Stomach (tissue), 9 donors: ENCODE results near the gene CHPF. TPM values are rescaled to one million over a fixed set of nuclear protein-coding genes. Genes with fewer than 3 reads are reported as not detected.

Experiments
- DNase-seq, 2 donors: peaks; one replicate each; pipeline versions ENCODE4 v3.0.0 to v3.0.0-alpha.2; 2013 to 2019
- H3K27ac ChIP-seq, 5 donors: fragments of 200-600 bp in 4 of 5; sonication (generic) in 4 of 5; one replicate each; pipeline ENCODE4 v1.5.1; 2013 to 2019; ENCODE audit warnings: mild to moderate bottlenecking in 1 of 5, moderate library complexity in 1 of 5
- H3K27me3 ChIP-seq, 3 donors: fragments of 200-600 bp; sonication (generic); one replicate each; pipeline ENCODE4 v1.5.1; 2017 to 2019; ENCODE audit warnings: mixed run types in 1 of 3
- H3K36me3 ChIP-seq, 4 donors: fragments of 200-600 bp; sonication (generic); 1 replicate in 3 of 4; 2 replicates in 1 of 4; pipeline ENCODE4 v1.5.1; 2016 to 2019
- H3K4me1 ChIP-seq, 4 donors: fragments of 200-600 bp; sonication (generic); one replicate each; pipeline ENCODE4 v1.5.1; 2016 to 2019
- H3K4me3 ChIP-seq, 4 donors: fragments of 200-600 bp; sonication (generic) in 3 of 4; one replicate each; pipeline ENCODE4 v1.5.1; 2016 to 2019; ENCODE audit warnings: mild to moderate bottlenecking in 1 of 4
- H3K9me3 ChIP-seq, 4 donors: fragments of 200-600 bp; sonication (generic); one replicate each; pipeline ENCODE4 v1.5.1; 2016 to 2019
- EP300 ChIP-seq: sonication (generic); formaldehyde crosslinking; IDR thresholded peaks from one replicate; pipeline ENCODE4 v1.6.1; 2017; ENCODE audit warnings: antibody characterized with exemption
- POLR2A ChIP-seq, 4 donors: fragments of 450-650 bp; IDR thresholded peaks; one replicate each; pipeline ENCODE4 v1.6.1; 2016; ENCODE audit warnings: antibody characterized with exemption in 4 of 4, control low read depth in 2 of 4, mild to moderate bottlenecking in 1 of 4, moderate library complexity in 1 of 4
- POLR2AphosphoS5 ChIP-seq, 3 donors: sonication (generic); formaldehyde crosslinking; IDR thresholded peaks; one replicate each; pipeline ENCODE4 v1.6.1; 2016; ENCODE audit warnings: antibody characterized with exemption in 3 of 3
- WGBS, 5 donors: extraction: QIAGEN DNeasy Blood & Tissue Kit in 3 of 5; methylation state at CpG; one replicate each; pipeline versions ENCODE4 v1.1.5 to v1.1.7; 2013 to 2018; 5-methylcytosine and 5-hydroxymethylcytosine counted together
- intact Hi-C: fragments of 100-400 bp; cut with DNase I; formaldehyde crosslinking; loops from one replicate; pipeline ENCODE4 v1.15.1; 2023; ENCODE audit warnings: low total_unique reads
- polyA plus RNA-seq, 3 donors: library from polyadenylated mRNA; stranded (reverse); fragments of 200-250 nt; gene quantifications; one replicate each; pipeline ENCODE4 v1.2.3, GENCODE V29; 2013
- total RNA-seq, 5 donors: library from RNA; depleted of rRNA; stranded (reverse); fragments of >200 nt; gene quantifications; one replicate each; pipeline versions ENCODE4 v1.1.0 to v1.2.3, GENCODE V29; 2014 to 2016
- TF ChIP-seq, protein P1 (sequence below), 7 experiments: fragments of 450-650 bp in 4 of 7; fragments of 200-600 bp in 3 of 7; sonication (generic) in 3 of 7; IDR thresholded peaks; one replicate each; pipeline ENCODE4 v1.5.1; 2016 to 2019; ENCODE audit warnings: antibody characterized with exemption in 7 of 7, control low read depth in 2 of 7, mild to moderate bottlenecking in 1 of 7
- donor health status: healthy with polysubstance abuse.
- donor health status: Bipolar disorder and iron deficiency.
- donor health status: healthy.

The CHPF gene
- total and polyA plus RNA-seq, 8 donors, result 10.8 to 119 (median 45.7) TPM

DNA sequence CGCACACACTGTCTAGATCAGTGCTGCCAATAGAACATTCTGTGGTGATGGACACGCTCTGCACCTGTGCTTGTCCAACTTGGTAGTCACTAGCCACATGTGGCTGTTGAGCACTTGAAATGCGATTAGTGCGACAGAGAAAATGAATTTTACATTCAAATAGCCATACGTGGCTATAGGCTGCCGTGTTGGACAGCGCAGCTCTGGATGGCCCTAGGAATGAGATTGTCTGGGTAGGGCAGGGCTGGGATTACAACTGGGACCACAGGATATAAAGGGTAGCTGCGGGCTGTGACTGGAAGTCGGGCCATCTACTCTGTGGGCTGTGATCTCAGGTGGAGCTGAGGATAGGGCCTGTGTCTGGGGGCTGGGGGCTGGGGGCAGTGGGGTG, 24.1 kb downstream of the CHPF start:
- H3K27me3 ChIP-seq, result peaks cover 0 to 94% (median 77%) of the 10 kb centered on the region in 3 donors
- H3K4me1 ChIP-seq, result peaks cover 14 to 26% (median 24%) of the 10 kb centered on the region in 4 donors
- intact Hi-C loops, result no loop called here
- 83 to 88% (median 86%) methylated on average over 9 of the region's 9 CpGs for WGBS, 5 donors
- H3K27ac ChIP-seq, result no peak overlapping the region
- TF ChIP-seq, protein P1, sequence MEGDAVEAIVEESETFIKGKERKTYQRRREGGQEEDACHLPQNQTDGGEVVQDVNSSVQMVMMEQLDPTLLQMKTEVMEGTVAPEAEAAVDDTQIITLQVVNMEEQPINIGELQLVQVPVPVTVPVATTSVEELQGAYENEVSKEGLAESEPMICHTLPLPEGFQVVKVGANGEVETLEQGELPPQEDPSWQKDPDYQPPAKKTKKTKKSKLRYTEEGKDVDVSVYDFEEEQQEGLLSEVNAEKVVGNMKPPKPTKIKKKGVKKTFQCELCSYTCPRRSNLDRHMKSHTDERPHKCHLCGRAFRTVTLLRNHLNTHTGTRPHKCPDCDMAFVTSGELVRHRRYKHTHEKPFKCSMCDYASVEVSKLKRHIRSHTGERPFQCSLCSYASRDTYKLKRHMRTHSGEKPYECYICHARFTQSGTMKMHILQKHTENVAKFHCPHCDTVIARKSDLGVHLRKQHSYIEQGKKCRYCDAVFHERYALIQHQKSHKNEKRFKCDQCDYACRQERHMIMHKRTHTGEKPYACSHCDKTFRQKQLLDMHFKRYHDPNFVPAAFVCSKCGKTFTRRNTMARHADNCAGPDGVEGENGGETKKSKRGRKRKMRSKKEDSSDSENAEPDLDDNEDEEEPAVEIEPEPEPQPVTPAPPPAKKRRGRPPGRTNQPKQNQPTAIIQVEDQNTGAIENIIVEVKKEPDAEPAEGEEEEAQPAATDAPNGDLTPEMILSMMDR (IDR thresholded peaks at IDR 0.05), result no peak
- TF ChIP-seq POLR2AphosphoS5 (IDR thresholded peaks at IDR 0.05), result no peak
- TF ChIP-seq EP300, result no peak
- TF ChIP-seq POLR2A (IDR thresholded peaks at IDR 0.05), result no peak
- no peaks in the 10 kb centered on the region for H3K9me3 ChIP-seq
- no peak for DNase-seq
- H3K4me3 ChIP-seq, result no peak overlapping the region
- no peaks in the 10 kb centered on the region for H3K36me3 ChIP-seq

- peaks cover 13 to 32% (median 30%) of the 10 kb centered on the region in 4 donors for H3K4me1 ChIP-seq
- DNase-seq, result no peak
- intact Hi-C loops, result no loop called here
- TF ChIP-seq POLR2A (IDR thresholded peaks at IDR 0.05), result no peak
- TF ChIP-seq, protein P1 (IDR thresholded peaks at IDR 0.05), result no peak
- no peak for TF ChIP-seq POLR2AphosphoS5 (IDR thresholded peaks at IDR 0.05)
- TF ChIP-seq EP300, result no peak
- no peaks in the 10 kb centered on the region for H3K36me3 ChIP-seq
- H3K4me3 ChIP-seq, result no peak overlapping the region
- H3K9me3 ChIP-seq, result no peaks in the 10 kb centered on the region
- H3K27me3 ChIP-seq, result peaks cover 0 to 94% (median 78%) of the 10 kb centered on the region in 3 donors
- WGBS, 5 donors, result 53 to 61% (median 55%) methylated on average over 10 of the region's 10 CpGs
- H3K27ac ChIP-seq, result no peak overlapping the region
These were observed 25.4 kb downstream of the CHPF start for GRCh38 chr2:219517954-219518778.

DNA sequence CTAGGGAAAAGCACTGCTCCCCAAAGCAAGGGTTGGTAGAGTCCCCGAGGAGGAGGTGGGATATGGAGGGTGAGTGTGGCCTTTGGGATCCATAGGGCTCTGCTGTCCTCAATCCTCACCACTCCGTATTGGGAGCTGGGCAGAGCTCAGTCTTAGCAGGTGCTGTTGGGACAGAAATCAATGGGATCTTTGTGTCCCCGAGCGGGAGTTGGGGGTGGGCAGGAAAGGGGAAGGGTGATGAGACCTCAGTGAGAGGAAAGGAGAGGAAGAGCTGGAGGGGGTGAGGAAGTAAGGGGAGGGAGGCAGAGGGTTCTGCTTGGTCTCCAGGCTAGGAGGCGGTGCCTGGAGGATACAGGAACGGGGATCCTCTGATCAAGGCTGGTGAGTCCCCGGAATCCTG, 26.7 kb downstream of the CHPF start:
- peaks cover 0 to 94% (median 78%) of the 10 kb centered on the region in 3 donors for H3K27me3 ChIP-seq
- TF ChIP-seq POLR2A (IDR thresholded peaks at IDR 0.05) (no peak), POLR2AphosphoS5 (IDR thresholded peaks at IDR 0.05) (no peak), EP300 (no peak)
- TF ChIP-seq, protein P1 (IDR thresholded peaks at IDR 0.05), result no peak
- no peak overlapping the region for H3K4me3 ChIP-seq
- no peaks in the 10 kb centered on the region for H3K36me3 ChIP-seq
- no peaks in the 10 kb centered on the region for H3K9me3 ChIP-seq
- DNase-seq, result no peak
- peaks cover under 1 to 28% (median 20%) of the 10 kb centered on the region in 4 donors for H3K4me1 ChIP-seq
- no peak overlapping the region for H3K27ac ChIP-seq
- intact Hi-C loops, result no loop called here
- 58 to 63% (median 60%) methylated on average over 7 of the region's 7 CpGs for WGBS, 5 donors

DNA sequence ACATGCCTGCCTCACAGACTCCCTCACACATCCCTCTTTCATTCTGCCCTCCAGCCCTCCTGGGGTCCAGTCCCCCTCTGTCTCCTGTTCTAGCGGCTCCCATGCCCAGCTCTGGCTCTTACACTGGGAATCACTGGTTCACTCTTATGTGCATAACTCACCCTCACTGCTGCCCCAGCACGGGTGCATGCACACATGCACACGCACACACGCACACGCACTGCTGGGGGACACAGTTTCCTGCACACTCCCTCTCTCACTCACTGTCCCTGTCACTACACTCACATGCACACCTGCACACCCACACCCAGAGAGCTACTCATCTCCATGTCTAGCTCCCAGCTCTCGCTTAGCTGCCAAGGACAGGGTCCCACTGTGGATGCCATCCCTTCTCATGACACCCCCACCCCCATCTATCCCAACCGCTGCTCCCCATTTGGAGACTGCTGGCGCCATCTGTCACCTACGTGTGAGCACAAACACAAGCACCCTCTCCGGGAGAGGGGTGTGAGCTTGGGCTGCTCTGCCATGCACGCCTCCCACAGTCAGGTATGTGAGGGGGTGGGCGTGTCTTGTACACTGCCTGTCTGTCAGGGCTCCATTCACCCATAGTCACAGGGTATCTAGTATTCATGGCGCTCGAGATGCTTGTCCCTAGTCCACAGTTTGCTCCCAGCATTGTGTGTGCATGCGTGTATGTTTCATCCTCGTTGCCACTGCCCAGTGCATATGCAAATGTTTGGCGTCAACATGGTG, 27.6 kb downstream of the CHPF start:
- Histone ChIP-seq H3K27me3 (peaks cover 0 to 94% (median 78%) of the 10 kb centered on the region in 3 donors), H3K36me3 (no peaks in the 10 kb centered on the region), H3K9me3 (no peaks in the 10 kb centered on the region), H3K4me1 (peaks cover 0 to 20% (median 13%) of the 10 kb centered on the region in 4 donors), H3K27ac (no peak overlapping the region), H3K4me3 (no peak overlapping the region)
- WGBS, 5 donors, result 46 to 65% (median 55%) methylated on average over 15 to 17 of the region's 17 CpGs
- intact Hi-C loops, result no loop called here
- no peak for DNase-seq
- TF ChIP-seq POLR2AphosphoS5 (IDR thresholded peaks at IDR 0.05) (no peak), EP300 (no peak), POLR2A (IDR thresholded peaks at IDR 0.05) (no peak)
- TF ChIP-seq, protein P1 (IDR thresholded peaks at IDR 0.05), result no peak
